KOPT-K1 (cell line): Measurements from ENCODE around the gene RPS6KA2.

ENCODE experiments used
- H3K27ac ChIP-seq: fragments of 200-600 bp; sonication (generic); 2 replicates; pipeline ENCODE4 v1.5.1; 2016; ENCODE audit warnings: antibody characterized with exemption, mild to moderate bottlenecking, low read depth, low read length; ENCODE audit not compliant: poor library complexity, severe bottlenecking
- H3K36me3 ChIP-seq: fragments of 200-600 bp; sonication (generic); 2 replicates; pipeline ENCODE4 v1.5.1; 2017; ENCODE audit warnings: antibody characterized with exemption, mild to moderate bottlenecking, low read length, moderate library complexity; ENCODE audit not compliant: insufficient read depth
- H3K9me3 ChIP-seq: fragments of 200-600 bp; sonication (generic); 2 replicates; pipeline ENCODE4 v1.5.1; 2017; ENCODE audit warnings: antibody characterized with exemption, low read length, mild to moderate bottlenecking; ENCODE audit not compliant: insufficient read depth, poor library complexity, severe bottlenecking

The RPS6KA2 gene

DNA sequence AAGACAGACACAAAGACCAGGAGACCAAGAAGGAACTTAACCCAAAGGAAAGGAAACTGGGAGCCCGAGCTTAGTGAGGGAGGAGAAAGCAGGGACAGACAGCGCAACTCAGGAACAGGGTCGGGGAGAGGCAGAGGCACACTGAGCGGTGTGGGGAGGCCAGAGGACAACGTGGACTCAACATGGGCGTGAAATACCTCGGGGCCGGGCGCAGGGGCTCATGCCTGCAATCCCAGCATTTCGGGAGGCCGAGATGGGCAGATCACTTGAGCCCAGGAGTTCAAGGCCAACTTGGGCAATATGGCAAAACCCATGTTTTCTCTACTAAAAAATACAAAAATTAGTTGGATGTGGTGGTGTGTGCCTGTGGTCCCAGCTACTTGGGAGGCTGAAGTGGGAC is 5.7 kb upstream of the RPS6KA2 start:
- Histone ChIP-seq H3K27ac (no peak overlapping the region), H3K9me3 (no peaks in the 10 kb centered on the region), H3K36me3 (no peaks in the 10 kb centered on the region)

DNA sequence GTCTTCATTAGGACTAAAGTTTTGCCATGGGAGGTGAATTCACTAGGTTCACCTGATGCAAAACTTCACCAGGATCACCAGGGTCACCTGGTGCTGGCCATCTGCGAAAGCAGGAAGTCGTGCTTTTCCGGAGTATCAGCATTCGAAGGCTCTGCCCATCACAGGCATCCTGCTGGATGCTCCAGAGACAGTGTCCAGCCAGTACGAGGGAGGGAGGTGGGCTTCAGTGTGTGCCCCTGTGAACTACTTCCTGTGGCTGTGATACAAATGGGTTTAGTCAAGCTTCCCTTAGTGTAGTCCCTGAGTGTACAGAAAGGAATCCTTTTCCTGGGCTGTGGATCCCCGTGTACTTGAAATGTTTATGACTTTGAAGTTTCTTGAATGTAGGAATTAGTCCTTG is 3.4 kb upstream of the RPS6KA2 start:
- Histone ChIP-seq H3K27ac (no peak overlapping the region), H3K9me3 (no peaks in the 10 kb centered on the region)

DNA sequence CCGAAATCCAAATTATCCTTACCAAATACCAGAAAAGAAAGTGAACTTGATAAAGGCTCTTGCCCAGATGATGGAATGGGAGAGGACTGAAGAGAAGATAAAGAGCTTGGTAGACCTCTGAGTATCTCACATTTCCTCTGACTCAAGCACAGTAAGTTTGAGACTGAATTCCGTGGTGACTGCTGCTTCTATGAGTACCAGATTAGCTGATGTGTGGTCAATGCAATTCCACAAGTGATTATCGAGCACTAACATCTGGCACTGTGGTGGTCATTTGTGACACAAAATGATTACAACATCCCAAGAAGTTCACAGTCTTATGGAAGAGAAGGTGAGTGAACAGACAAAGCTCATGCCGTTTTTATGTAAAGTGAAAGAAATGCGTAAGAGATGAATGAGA is 2.6 kb upstream of the RPS6KA2 start:
- H3K27ac ChIP-seq = no peak overlapping the region
- H3K9me3 ChIP-seq = no peaks in the 10 kb centered on the region
- H3K36me3 ChIP-seq = no peaks in the 10 kb centered on the region

More for the DNA sequence above, 3.4 kb upstream of the RPS6KA2 start:
- no peaks in the 10 kb centered on the region for H3K36me3 ChIP-seq

DNA sequence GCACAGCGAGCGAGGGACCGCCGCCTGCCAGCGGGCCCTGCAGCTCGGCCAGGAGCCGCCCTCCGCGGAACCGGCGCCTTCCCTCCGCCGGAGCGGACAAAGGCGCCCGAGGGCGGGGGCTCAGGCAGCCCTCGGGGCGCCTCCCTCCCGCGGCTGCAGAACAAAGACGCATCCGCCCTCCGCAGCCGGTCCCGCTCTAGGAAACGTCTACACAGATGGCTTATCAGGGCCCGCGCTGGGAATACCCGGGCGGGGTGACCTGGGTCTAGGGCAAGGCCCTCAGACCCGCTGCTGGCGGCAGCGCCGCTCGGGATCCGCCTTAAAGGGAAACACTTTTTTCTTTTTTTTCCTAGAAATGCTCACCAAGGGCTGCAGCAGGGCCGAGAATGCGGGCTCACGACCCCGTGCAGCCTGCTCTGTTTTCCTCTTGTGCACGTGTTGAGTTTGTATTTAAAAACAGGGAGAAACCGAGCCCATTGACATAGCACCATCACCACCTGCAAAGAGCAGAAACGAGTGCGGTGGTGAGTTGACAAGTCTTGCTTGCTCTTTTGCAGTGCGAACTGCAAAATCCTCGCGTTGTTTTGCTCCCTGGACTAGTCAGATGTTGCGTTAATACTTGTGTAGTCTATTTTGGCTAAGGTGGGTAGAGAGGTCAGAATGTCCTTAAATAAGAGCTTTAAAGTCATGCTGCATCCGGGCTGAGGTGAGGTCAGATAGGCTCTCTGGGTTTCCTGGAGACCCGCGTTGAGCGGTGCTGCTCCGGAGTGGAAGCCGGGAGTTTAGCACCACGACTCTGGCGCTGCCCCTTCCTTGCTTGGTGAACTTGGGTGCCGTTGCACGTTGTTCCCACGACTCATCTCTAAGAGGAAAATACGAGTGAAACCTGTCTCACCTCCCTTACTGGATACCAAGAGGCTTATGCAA is 1.1 kb upstream of the RPS6KA2 start:
- Histone ChIP-seq H3K27ac (peak overlapping the region; percentile 20), H3K9me3 (no peaks in the 10 kb centered on the region)

DNA sequence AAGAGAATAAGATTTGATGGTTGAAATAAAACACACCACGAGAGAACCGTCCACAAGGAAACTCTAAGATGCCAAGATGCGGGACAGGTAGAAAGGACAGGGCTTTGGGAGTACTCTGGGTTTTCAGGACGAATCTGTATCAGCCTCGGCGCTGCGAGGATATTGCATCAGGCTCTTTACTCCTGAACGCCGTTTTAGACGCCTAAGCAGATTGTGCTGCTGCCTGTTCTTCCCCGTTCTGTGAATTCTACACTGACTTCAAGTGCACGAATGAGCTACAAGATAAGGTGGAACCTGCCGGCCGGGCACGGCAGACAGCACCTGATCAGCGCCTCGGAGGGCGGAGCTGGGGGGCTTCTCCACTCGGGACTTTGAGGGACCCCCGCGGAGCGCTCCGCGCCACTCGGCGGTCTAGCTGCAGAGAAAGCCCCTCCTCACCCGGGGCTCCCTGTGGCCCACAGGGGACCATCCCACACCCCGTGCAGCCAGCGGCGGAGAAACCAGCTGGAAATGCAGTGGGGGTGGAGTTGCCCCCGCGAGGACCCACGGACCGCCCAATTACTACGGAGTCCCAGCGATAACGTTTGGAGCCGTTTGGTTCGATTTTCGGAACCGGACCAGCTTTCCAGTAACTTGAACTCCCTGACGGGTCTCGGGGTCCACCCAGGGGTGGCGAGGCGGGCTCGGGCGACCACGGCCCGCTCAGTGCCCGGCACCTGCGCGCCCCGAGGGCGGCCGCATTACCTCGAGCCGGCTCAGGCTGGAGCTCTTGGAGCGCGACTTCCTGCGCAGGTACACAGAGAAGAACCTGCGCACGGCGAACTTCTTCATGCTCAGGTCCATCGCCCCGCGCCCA is 646 bp downstream of the RPS6KA2 start:
- no peak overlapping the region for H3K27ac ChIP-seq
- H3K36me3 ChIP-seq = no peaks in the 10 kb centered on the region
- H3K9me3 ChIP-seq = no peaks in the 10 kb centered on the region

More for the DNA sequence above, 1.1 kb upstream of the RPS6KA2 start:
- no peaks in the 10 kb centered on the region for H3K36me3 ChIP-seq

DNA sequence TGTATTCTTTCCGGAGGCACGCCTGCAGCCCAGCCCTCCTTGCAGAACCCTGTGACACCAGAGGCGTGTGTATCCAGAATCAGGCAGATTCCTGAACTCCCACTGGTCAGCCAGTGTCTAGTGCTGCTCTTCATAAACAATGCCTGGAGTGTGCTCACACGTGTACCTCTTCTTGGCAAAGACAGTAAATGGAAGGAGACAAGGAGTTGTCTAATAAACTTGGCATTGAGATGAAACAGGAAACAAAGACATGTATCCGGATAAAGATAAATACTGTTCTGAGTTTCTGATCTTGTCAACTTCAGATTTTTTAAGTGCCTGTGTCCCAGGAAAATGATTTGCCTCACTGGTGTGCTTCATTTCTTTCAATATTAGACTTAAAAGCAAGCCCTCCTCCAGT is 1.7 kb downstream of the RPS6KA2 start:
- Histone ChIP-seq H3K27ac (no peak overlapping the region), H3K36me3 (no peaks in the 10 kb centered on the region), H3K9me3 (no peaks in the 10 kb centered on the region)

DNA sequence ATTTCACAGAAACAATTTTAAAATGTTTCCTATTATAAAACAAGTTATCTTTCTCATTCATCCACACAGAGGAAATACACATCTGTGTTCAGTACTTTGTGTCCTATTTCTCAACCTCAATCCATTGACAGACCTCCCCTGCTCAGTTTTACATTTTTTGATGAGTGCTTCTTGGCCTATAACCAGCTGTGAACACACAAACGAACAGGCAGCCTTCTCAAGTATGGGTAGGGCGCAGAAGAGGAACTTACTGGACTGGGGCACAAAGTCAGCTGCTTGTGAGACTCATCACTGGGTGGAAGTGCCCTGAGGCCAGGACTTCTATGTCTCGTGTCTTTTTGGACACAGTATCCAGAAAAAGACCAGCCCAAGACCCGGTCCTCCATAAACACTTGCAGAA is 2.8 kb downstream of the RPS6KA2 start:
- Histone ChIP-seq H3K27ac (no peak overlapping the region), H3K9me3 (no peaks in the 10 kb centered on the region)

DNA sequence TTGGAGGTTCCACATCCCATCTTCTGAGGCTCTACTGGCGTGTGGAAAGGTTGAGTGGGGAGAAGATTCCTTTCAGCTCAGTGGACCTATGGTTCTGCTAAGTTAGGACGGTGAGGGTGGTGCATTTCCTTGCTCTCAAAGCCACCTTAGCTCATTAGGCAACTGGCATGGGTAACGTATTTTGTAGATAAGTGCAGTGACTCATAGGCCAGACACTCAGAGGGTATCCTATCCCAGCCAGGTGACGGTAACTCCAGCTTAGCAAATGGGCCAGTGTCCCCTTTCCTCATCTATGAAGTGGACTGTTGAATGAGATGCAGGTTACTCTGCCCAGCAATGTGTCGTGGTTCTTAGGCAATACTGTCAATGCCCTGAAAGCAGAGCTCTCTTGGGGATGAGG is 3.7 kb downstream of the RPS6KA2 start:
- H3K9me3 ChIP-seq = no peaks in the 10 kb centered on the region
- no peaks in the 10 kb centered on the region for H3K36me3 ChIP-seq
- no peak overlapping the region for H3K27ac ChIP-seq

More for the DNA sequence above, 2.8 kb downstream of the RPS6KA2 start:
- H3K36me3 ChIP-seq = no peaks in the 10 kb centered on the region

DNA sequence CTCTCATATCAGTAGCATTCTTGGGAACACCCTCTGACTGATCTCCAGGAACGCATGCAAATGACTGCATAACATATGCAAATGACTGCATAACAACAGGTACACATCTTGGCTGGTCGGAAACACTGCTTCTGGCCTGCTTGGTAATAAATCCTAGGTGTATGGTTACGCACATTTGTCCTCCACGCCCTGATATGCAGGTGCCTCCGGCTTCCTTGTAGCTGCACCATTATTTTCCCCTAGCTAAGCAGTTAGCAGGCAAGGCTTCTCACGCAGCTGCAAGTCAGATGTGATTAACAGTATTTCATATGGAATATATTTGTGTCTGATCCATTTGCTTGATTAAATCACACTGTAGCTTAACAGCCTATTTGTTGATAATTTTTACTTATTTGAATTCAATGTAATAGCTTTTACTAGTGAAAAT is 5.9 kb downstream of the RPS6KA2 start:
- Histone ChIP-seq H3K9me3 (no peaks in the 10 kb centered on the region), H3K27ac (no peak overlapping the region), H3K36me3 (no peaks in the 10 kb centered on the region)

DNA sequence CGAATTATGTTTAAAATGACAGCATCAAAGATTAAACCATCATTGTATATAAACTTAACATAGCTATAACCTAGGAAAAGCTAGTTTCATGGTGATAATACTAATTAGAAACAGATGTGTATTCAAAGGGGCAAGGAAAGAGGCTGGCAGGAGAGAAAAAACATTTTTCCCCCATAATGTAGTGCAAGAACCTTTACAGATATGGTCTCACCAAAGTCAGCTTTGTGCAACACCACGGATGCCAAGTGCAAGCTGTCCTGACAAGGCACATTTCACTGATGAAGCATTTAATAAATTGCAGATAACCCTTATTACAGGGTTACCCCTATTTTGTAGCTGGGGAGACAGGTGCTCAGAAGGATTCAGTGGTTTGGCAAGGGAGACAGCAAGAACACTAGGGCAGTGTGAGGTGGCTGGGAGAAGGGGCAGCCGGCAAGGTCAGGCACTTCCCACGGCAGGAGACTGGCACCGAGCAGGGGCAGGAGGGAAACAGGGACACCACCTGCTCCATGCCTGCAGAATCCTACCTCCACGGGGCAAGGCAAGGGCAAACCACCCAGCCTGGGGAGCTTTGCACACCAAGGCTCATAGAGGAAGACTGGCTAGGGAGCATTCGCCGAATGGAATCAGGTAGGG is 6.5 kb downstream of the RPS6KA2 start:
- no peaks in the 10 kb centered on the region for H3K9me3 ChIP-seq
- no peaks in the 10 kb centered on the region for H3K36me3 ChIP-seq
- no peak overlapping the region for H3K27ac ChIP-seq

DNA sequence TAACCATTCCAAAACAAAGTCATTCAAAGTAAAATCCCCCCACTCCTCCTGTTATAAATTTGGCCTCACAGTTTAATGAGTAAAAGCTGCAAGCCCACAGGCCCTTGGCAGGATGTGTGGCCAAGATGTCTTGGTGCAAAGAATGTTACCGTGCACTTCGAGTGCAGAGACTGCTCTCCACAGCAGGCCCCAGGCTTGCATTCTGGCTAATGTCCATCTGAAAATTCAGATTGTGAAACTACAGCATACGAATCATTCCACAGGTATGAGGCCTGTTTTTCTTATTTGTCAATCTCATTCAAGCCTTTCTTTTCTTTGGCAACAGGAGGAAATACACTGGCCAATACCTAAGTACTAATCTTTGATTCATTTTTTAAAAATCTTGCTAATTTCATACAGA is 7.1 kb downstream of the RPS6KA2 start:
- Histone ChIP-seq H3K27ac (no peak overlapping the region), H3K9me3 (no peaks in the 10 kb centered on the region), H3K36me3 (no peaks in the 10 kb centered on the region)

DNA sequence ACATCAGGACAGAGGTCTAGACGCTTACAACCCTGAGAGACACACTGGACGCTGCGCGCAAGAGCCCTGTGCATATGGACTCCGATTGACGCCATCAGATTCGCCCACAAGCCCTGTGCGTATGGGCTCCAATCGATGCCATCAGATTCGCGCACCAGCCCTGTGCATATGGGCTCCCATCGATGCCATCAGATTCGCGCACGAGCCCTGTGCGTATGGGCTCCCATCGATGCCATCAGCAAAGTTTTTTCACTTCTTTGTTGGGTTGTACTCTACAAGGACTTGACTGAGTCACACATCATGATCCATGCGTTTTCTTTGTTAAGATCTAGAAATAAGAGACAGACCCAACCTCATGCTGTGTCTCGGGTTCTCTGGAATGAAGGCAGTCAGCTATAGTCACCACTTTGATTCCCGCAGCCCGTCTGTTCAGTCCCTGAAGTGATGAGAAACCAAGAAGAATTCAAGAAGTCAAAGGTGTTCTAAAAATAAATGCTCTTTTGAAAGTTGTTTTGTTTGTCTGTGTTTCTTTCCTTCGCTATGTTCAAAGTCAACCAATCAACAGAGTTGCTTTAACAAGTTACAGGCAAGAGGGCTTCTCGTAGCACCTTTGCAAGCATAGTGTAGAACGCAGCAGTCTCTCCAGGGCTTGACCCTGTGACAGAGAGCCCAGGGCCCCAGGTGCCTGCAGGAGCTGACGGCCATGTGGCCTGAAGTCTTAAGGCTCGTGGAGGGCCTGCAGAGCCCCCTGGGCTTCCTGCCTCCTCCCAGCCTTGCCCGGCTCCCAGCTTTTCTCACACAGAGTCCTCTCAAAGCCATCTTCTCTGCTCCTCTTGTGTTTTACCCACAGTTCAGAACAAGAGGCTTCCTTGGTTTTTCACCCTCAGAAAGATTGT is 7.9 kb downstream of the RPS6KA2 start:
- Histone ChIP-seq H3K9me3 (no peaks in the 10 kb centered on the region), H3K27ac (no peak overlapping the region), H3K36me3 (no peaks in the 10 kb centered on the region)

DNA sequence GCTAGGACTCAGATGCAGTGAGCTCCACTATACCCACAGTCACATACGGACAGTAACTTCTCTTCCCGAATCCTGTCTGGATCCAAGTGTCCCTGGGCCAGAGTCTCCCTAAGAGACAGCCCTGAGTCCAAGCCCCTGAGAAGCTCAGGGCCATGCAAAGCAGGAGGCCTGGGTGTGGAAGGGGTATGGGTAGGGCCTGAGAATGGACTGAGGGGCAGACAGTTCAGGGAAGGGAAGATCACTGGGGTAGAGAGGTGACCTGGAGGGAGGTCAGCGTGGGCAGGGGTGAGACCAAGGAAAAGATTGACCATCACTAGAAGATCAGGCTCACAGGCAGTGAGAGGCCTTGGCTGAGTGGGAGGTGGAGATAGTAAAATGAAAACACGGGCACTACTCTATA is 8.8 kb downstream of the RPS6KA2 start:
- no peaks in the 10 kb centered on the region for H3K9me3 ChIP-seq
- H3K27ac ChIP-seq = no peak overlapping the region
- H3K36me3 ChIP-seq = no peaks in the 10 kb centered on the region

DNA sequence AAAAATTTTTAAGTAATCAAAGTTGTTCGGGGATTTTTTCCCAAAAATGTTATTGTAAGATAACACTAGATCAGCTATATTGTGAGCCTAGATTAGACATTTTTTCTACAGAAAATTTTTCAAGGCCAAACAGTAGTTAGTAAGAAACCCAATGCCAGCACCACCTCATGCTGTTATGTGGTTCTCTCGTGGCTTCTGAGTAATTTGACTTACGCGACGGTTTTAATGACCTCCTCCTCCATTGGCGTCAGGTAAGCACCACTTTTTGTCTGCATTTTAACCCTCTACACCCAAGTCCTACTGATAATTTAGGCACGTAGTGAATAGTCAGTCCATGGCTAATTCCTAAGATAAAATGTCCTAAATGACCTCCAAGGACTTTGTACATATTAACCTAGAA is 9.7 kb downstream of the RPS6KA2 start:
- Histone ChIP-seq H3K9me3 (no peaks in the 10 kb centered on the region), H3K36me3 (no peaks in the 10 kb centered on the region), H3K27ac (no peak overlapping the region)
